ENCODE measurements around the gene ZBTB16. TPM values are rescaled to one million over a fixed set of nuclear protein-coding genes. Genes with fewer than 3 reads are reported as not detected.

Gene ZBTB16
- total and polyA plus RNA-seq, 2 of the 4 experiments (the other 2 are of a cell fraction) = not detected

DNA sequence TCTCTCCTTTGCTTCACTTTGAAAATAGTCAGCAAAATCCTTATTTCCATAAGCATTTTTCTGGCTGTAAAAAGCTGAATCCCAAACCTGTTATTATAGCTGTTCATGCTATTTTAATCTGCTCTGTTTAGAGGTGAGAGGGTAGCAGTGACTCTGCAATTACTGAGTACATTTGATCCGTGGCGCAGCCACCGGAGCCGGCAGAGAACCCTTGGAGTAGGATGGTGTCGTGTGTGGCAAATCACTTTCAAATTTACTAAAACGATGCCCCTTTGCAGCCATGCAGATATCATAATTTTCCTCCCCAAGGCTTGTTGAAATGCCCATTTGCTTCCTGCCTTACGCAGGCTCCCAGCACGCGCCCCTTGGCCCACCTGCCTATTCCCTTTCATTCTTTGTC is 69.6 kb downstream of the ZBTB16 start:
- TF ChIP-seq NFE2L2 (IDR thresholded peaks at IDR 0.05; ENCODE audit: low read depth, low read length) (no peak), BHLHE40 (IDR thresholded peaks at IDR 0.05; ENCODE audit: low read depth, low read length) (no peak), CEBPB (IDR thresholded peaks at IDR 0.05; ENCODE audit: low read depth, low read length) (no peak), SMC3 (IDR thresholded peaks at IDR 0.05; ENCODE audit: low read depth, low read length) (no peak), RCOR1 (IDR thresholded peaks at IDR 0.05; ENCODE audit: insufficient replicate concordance, low read length) (no peak), MXI1 (IDR thresholded peaks at IDR 0.05; ENCODE audit: borderline replicate concordance, low read depth, low read length) (no peak), RFX5 (IDR thresholded peaks at IDR 0.05; ENCODE audit: low read depth, low read length) (no peak), MAFK (IDR thresholded peaks at IDR 0.05; ENCODE audit: low read depth, low read length) (no peak), FOS (IDR thresholded peaks at IDR 0.05; ENCODE audit: low read depth, low read length) (no peak), CHD1 (IDR thresholded peaks at IDR 0.05; ENCODE audit: low read depth, low read length) (no peak), RAD21 (IDR thresholded peaks at IDR 0.05; ENCODE audit: low read length) (no peak)
- TF ChIP-seq, protein P1, sequence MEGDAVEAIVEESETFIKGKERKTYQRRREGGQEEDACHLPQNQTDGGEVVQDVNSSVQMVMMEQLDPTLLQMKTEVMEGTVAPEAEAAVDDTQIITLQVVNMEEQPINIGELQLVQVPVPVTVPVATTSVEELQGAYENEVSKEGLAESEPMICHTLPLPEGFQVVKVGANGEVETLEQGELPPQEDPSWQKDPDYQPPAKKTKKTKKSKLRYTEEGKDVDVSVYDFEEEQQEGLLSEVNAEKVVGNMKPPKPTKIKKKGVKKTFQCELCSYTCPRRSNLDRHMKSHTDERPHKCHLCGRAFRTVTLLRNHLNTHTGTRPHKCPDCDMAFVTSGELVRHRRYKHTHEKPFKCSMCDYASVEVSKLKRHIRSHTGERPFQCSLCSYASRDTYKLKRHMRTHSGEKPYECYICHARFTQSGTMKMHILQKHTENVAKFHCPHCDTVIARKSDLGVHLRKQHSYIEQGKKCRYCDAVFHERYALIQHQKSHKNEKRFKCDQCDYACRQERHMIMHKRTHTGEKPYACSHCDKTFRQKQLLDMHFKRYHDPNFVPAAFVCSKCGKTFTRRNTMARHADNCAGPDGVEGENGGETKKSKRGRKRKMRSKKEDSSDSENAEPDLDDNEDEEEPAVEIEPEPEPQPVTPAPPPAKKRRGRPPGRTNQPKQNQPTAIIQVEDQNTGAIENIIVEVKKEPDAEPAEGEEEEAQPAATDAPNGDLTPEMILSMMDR (conservative IDR thresholded peaks at IDR 0.05; ENCODE audit: low read depth, low read length) = no peak
- TF ChIP-seq, protein P2, sequence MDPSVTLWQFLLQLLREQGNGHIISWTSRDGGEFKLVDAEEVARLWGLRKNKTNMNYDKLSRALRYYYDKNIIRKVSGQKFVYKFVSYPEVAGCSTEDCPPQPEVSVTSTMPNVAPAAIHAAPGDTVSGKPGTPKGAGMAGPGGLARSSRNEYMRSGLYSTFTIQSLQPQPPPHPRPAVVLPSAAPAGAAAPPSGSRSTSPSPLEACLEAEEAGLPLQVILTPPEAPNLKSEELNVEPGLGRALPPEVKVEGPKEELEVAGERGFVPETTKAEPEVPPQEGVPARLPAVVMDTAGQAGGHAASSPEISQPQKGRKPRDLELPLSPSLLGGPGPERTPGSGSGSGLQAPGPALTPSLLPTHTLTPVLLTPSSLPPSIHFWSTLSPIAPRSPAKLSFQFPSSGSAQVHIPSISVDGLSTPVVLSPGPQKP (IDR thresholded peaks at IDR 0.05; ENCODE audit: borderline replicate concordance, low read depth, low read length) = no peak
- TF ChIP-seq, protein P3, sequence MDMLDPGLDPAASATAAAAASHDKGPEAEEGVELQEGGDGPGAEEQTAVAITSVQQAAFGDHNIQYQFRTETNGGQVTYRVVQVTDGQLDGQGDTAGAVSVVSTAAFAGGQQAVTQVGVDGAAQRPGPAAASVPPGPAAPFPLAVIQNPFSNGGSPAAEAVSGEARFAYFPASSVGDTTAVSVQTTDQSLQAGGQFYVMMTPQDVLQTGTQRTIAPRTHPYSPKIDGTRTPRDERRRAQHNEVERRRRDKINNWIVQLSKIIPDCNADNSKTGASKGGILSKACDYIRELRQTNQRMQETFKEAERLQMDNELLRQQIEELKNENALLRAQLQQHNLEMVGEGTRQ (IDR thresholded peaks at IDR 0.05; ENCODE audit: low read depth, low read length) = no peak
- no peak overlapping the region for H2AK5ac ChIP-seq (ENCODE audit: low read depth, low read length)
- no peak overlapping the region for H2AFZ ChIP-seq (replicated peaks; ENCODE audit: low read length, poor library complexity)
- ATAC-seq (ENCODE audit: low read depth) = no peak
- no peak overlapping the region for H4K5ac ChIP-seq (ENCODE audit: low read depth, low read length)
- no peak overlapping the region for H3K27ac ChIP-seq (ENCODE audit: insufficient read depth, low read length)
- no peak for DNase-seq
- no peaks in the 10 kb centered on the region for H3K9me3 ChIP-seq (ENCODE audit: control insufficient read depth, insufficient read depth, low read length)
- H3K9me1 ChIP-seq (ENCODE audit: insufficient read depth, low read length) = no peaks in the 10 kb centered on the region
- no peak overlapping the region for H3K9ac ChIP-seq (ENCODE audit: low read depth, low read length)
- H4K8ac ChIP-seq (ENCODE audit: low read depth in 2 of 2, low read length in 2 of 2) = no peak overlapping the region
- H2BK120ac ChIP-seq (ENCODE audit: low read depth, low read length) = no peak overlapping the region
- H2BK20ac ChIP-seq (ENCODE audit: low read depth, low read length) = no peak overlapping the region
- no peak overlapping the region for H2BK15ac ChIP-seq (ENCODE audit: low read depth, low read length)
- WGBS, 2 experiments (ENCODE audit: extremely low coverage in 2 of 2, insufficient read length in 1 of 2) = 66% methylated on average over 5 of the region's 9 CpGs; no CpG with 5 or more reads in 1 of the 2 experiments
- H3K4me3 ChIP-seq (ENCODE audit: insufficient read depth, low read depth, low read length) = no peak overlapping the region
- intact Hi-C loops (cut with micrococcal nuclease) (no loop called here), dilution Hi-C loops (cut with HindIII; ENCODE audit: low sequenced_read_pairs, unreplicated experiment) (no loop called here), in situ Hi-C loops (cut with MboI; ENCODE audit: low sequenced_read_pairs) (no loop called here)
- no peak overlapping the region for H3K4ac ChIP-seq (ENCODE audit: low read depth, low read length)
- H3K18ac ChIP-seq (ENCODE audit: low read depth, low read length) = no peak overlapping the region
- peaks cover 7% of the 10 kb centered on the region for H3K27me3 ChIP-seq (ENCODE audit: control insufficient read depth, insufficient read depth, low read length)
- H3K4me2 ChIP-seq (ENCODE audit: low read depth, low read length) = no peak overlapping the region
- H3K36me3 ChIP-seq (ENCODE audit: control insufficient read depth, insufficient read depth, low read length) = no peaks in the 10 kb centered on the region
- no peak overlapping the region for H3K56ac ChIP-seq (ENCODE audit: extremely low read depth, insufficient read depth, low read length)
- BruUV-seq (replicated peaks) = no TSS peak
- ChIA-PET POLR2A (ENCODE audit: unreplicated experiment) (no interaction called here), CTCF (no interaction called here)
- no peak overlapping the region for H3K23ac ChIP-seq (ENCODE audit: low read depth, low read length)
- no peaks in the 10 kb centered on the region for H4K20me1 ChIP-seq (ENCODE audit: insufficient read depth, low read length)
- H3K4me1 ChIP-seq (ENCODE audit: control insufficient read depth, insufficient read depth, low read length) = no peaks in the 10 kb centered on the region
- H2BK5ac ChIP-seq (ENCODE audit: low read depth, low read length, poor library complexity, severe bottlenecking) = no peak overlapping the region
- no peak overlapping the region for H3K14ac ChIP-seq (replicated peaks; ENCODE audit: low read depth, low read length)
- no peaks in the 10 kb centered on the region for H3K79me1 ChIP-seq (ENCODE audit: low read depth in 1 of 2, low read length in 2 of 2)
- no peak overlapping the region for H2AK9ac ChIP-seq (replicated peaks; ENCODE audit: low read depth, low read length, poor library complexity)
- H4K91ac ChIP-seq (ENCODE audit: insufficient read depth, low read depth, low read length) = no peak overlapping the region

Data from IMR-90 (cell line).